Trophoblast cell (in vitro differentiated cells and primary cell): ENCODE data around the gene WDR74.

Experiments used
- DNase-seq, 2 donors: peaks; one replicate each; pipeline ENCODE4 v3.0.0-alpha.2; 2016
- H2AFZ ChIP-seq: 2 replicates; pipeline ENCODE4 v1.6.1; 2013; ENCODE audit warnings: low read length, moderate library complexity, mild to moderate bottlenecking; ENCODE audit not compliant: insufficient read depth, poor library complexity
- H2AK5ac ChIP-seq: 2 replicates; pipeline ENCODE4 v1.6.1; 2013; ENCODE audit warnings: mild to moderate bottlenecking, low read length
- H2BK120ac ChIP-seq: 2 replicates; pipeline ENCODE4 v1.6.1; 2013; ENCODE audit warnings: low read length, mild to moderate bottlenecking, moderate library complexity; ENCODE audit not compliant: insufficient read depth, poor library complexity
- H2BK12ac ChIP-seq: 2 replicates; pipeline ENCODE4 v1.6.1; 2013; ENCODE audit warnings: mild to moderate bottlenecking, low read length, moderate library complexity
- H2BK5ac ChIP-seq: 2 replicates; pipeline ENCODE4 v1.6.1; 2013; ENCODE audit warnings: low read length, low read depth, moderate library complexity, mild to moderate bottlenecking; ENCODE audit not compliant: poor library complexity
- H3K14ac ChIP-seq: 2 replicates; pipeline ENCODE4 v1.6.1; 2013; ENCODE audit warnings: mild to moderate bottlenecking, low read length
- H3K18ac ChIP-seq: 2 replicates; pipeline ENCODE4 v1.6.1; 2013; ENCODE audit warnings: mild to moderate bottlenecking, low read length
- H3K23ac ChIP-seq: 2 replicates; pipeline ENCODE4 v1.6.1; 2013; ENCODE audit warnings: low read length
- H3K27ac ChIP-seq: 2 replicates; pipeline ENCODE4 v1.5.1; 2013; ENCODE audit warnings: low read depth, mild to moderate bottlenecking, inconsistent platforms, low read length, moderate library complexity
- H3K27me3 ChIP-seq: 2 replicates; pipeline ENCODE4 v1.6.1; 2013; ENCODE audit warnings: inconsistent platforms, mild to moderate bottlenecking, low read length, moderate library complexity; ENCODE audit not compliant: insufficient read depth
- H3K36me3 ChIP-seq, 2 experiments: 1 replicate in 1 of 2; 2 replicates in 1 of 2; pipeline ENCODE4 v1.6.1; 2013; ENCODE audit warnings: low read length in 2 of 2, mild to moderate bottlenecking in 2 of 2, moderate library complexity in 1 of 2; ENCODE audit not compliant: insufficient read depth in 2 of 2, control insufficient read depth in 1 of 2
- H3K4ac ChIP-seq: 2 replicates; pipeline ENCODE4 v1.6.1; 2013; ENCODE audit warnings: low read depth, mild to moderate bottlenecking, low read length, moderate library complexity
- H3K4me1 ChIP-seq, 2 experiments: 1 replicate in 1 of 2; 2 replicates in 1 of 2; pipeline ENCODE4 v1.6.1; 2013; ENCODE audit warnings: low read length in 2 of 2, mild to moderate bottlenecking in 2 of 2, moderate library complexity in 1 of 2; ENCODE audit not compliant: insufficient read depth in 2 of 2, control insufficient read depth in 1 of 2
- H3K4me2 ChIP-seq: 2 replicates; pipeline ENCODE4 v1.6.1; 2013; ENCODE audit warnings: inconsistent platforms, mild to moderate bottlenecking, low read length, moderate library complexity
- H3K4me3 ChIP-seq: 2 replicates; pipeline ENCODE4 v1.5.1; 2013; ENCODE audit warnings: mild to moderate bottlenecking, low read depth, low read length, inconsistent platforms
- H3K79me1 ChIP-seq: one replicate; pipeline ENCODE4 v1.6.1; 2013; ENCODE audit warnings: low read length
- H3K79me2 ChIP-seq: 2 replicates; pipeline ENCODE4 v1.6.1; 2013; ENCODE audit warnings: low read length, mild to moderate bottlenecking; ENCODE audit not compliant: control insufficient read depth, insufficient read depth, poor library complexity
- H3K9ac ChIP-seq: 2 replicates; pipeline ENCODE4 v1.6.1; 2013; ENCODE audit warnings: mild to moderate bottlenecking, low read length
- H3K9me3 ChIP-seq: 2 replicates; pipeline ENCODE4 v1.6.1; 2013; ENCODE audit warnings: low read depth, mild to moderate bottlenecking, control low read depth, inconsistent platforms, low read length; ENCODE audit not compliant: insufficient read depth
- H4K12ac ChIP-seq: 2 replicates; pipeline ENCODE4 v1.6.1; 2013; ENCODE audit warnings: low read depth, mild to moderate bottlenecking, low read length, moderate library complexity
- H4K8ac ChIP-seq: 2 replicates; pipeline ENCODE4 v1.6.1; 2013; ENCODE audit warnings: low read depth, mild to moderate bottlenecking, low read length, moderate library complexity
- H4K91ac ChIP-seq: one replicate; pipeline ENCODE4 v1.6.1; 2013; ENCODE audit warnings: low read depth, mild to moderate bottlenecking, low read length, moderate library complexity
- WGBS: extraction: QIAGEN DNeasy Blood & Tissue Kit; methylation state at CpG from one replicate; pipeline ENCODE4 v1.1.7; 2013; ENCODE audit warnings: missing lambda C conversion rate; ENCODE audit not compliant: insufficient read length, insufficient coverage; ENCODE audit errors: extremely low coverage; 5-methylcytosine and 5-hydroxymethylcytosine counted together

Gene WDR74

DNA sequence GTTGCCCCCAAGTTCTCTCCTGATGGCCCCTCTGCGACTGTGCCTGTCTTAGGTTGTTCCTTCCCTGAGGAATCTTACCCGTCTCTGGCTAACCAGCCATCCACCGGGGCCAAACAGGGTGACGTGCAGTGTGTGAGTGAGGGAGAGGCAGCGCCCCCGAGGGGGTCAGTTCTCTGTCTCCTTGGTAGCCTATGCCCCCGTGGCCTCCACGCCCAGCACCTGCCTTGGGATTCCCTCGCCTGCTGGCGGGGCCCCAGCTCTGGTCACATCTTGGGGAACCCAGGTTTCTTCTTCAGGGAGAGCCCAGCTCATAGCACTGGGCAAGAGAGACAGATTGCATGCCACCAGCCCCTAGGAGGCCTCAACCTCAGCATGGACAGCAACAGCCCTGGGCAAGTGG, 39.9 kb downstream of the WDR74 start:
- no peak overlapping the region for H2BK5ac ChIP-seq
- H4K12ac ChIP-seq: no peak overlapping the region
- DNase-seq: no peak
- no peak overlapping the region for H3K4me3 ChIP-seq
- no peak overlapping the region for H3K9ac ChIP-seq
- H3K27ac ChIP-seq: no peak overlapping the region
- no peak overlapping the region for H2AK5ac ChIP-seq
- no peak overlapping the region for H2BK120ac ChIP-seq
- no peaks in the 10 kb centered on the region for H3K79me1 ChIP-seq
- H3K79me2 ChIP-seq: peaks cover 2% of the 10 kb centered on the region
- H3K14ac ChIP-seq: no peak overlapping the region
- H3K4me1 ChIP-seq: peaks cover 2 to 3% of the 10 kb centered on the region in 2 experiments
- no peak overlapping the region for H4K91ac ChIP-seq
- H4K8ac ChIP-seq: no peak overlapping the region
- H3K4ac ChIP-seq: no peak overlapping the region
- no peaks in the 10 kb centered on the region for H3K27me3 ChIP-seq
- no peak overlapping the region for H3K18ac ChIP-seq
- no CpG with 5 or more reads among the region's 10 CpGs for WGBS
- H3K4me2 ChIP-seq: no peak overlapping the region
- no peak overlapping the region for H2BK12ac ChIP-seq
- peaks cover 72 to 82% of the 10 kb centered on the region in 2 experiments for H3K36me3 ChIP-seq
- no peak overlapping the region for H3K23ac ChIP-seq
- peaks cover 1% of the 10 kb centered on the region for H3K9me3 ChIP-seq
- H2AFZ ChIP-seq: no peak overlapping the region

DNA sequence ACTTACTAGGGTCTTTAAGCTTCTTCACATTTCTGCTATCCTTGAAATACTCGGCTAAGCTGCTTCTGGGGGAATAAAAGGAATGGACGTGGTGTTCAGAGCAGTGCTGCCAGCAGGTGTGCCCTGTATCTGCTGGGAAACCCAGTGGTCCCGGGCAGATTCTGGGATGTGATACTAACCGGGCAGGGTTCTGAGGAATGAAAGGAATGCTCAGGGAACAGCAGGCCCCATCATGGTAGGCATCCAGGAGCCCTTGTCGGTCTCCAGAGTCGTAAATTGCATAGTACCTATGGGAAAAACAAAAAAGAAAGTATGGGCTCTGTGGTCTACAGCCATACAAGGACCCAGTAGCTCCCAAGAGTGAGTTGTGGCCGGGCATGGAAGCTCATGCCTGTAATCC, 43.1 kb downstream of the WDR74 start:
- no CpG with 5 or more reads among the region's 7 CpGs for WGBS
- H3K23ac ChIP-seq: no peak overlapping the region
- H3K79me2 ChIP-seq: peaks cover 5% of the 10 kb centered on the region
- no peak overlapping the region for H3K27ac ChIP-seq
- peaks cover 71 to 78% of the 10 kb centered on the region in 2 experiments for H3K36me3 ChIP-seq
- no peak overlapping the region for H3K4me2 ChIP-seq
- peaks cover 5 to 9% of the 10 kb centered on the region in 2 experiments for H3K4me1 ChIP-seq
- no peak overlapping the region for H2BK120ac ChIP-seq
- no peak overlapping the region for H4K8ac ChIP-seq
- H3K4ac ChIP-seq: no peak overlapping the region
- peaks cover 5% of the 10 kb centered on the region for H3K79me1 ChIP-seq
- no peak overlapping the region for H3K9ac ChIP-seq
- no peak overlapping the region for H2BK12ac ChIP-seq
- no peak overlapping the region for H3K18ac ChIP-seq
- H3K14ac ChIP-seq: no peak overlapping the region
- peaks cover 1% of the 10 kb centered on the region for H3K9me3 ChIP-seq
- no peaks in the 10 kb centered on the region for H3K27me3 ChIP-seq
- H4K91ac ChIP-seq: no peak overlapping the region
- H4K12ac ChIP-seq: no peak overlapping the region
- no peak overlapping the region for H2AFZ ChIP-seq
- H2BK5ac ChIP-seq: no peak overlapping the region
- H3K4me3 ChIP-seq: no peak overlapping the region
- H2AK5ac ChIP-seq: no peak overlapping the region
- peak; percentile 65 to 81 for DNase-seq

DNA sequence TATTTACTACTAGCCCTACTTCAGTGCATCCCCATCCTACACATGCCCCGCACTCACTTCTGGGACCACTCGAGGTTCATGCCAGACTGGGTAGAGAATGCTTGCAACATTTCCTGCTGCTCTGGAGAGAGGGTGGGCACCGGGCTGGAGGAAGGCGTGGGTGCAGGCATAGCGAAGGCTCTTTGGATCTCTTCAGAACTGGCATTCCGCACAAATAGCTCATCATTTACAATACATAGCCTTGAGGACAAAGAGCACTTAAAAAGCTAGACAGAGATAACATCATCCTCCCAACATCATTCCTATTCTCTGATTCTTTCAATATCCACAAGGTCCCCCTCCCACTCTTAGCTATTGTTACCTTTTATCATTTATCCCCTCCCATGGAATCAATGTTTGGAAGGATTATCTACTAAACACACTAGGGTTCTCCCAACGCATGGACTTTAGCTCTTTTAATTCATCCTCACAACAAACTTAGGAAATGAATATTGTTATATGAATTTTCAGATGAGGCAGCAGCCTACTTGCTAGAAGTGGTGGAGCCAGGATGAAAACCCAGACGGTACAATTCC, 45.1 kb downstream of the WDR74 start:
- DNase-seq: peak; percentile 54 to 75
- Histone ChIP-seq H4K12ac (no peak overlapping the region), H3K14ac (no peak overlapping the region), H3K4ac (no peak overlapping the region), H3K27ac (no peak overlapping the region), H2BK12ac (no peak overlapping the region), H4K91ac (no peak overlapping the region), H4K8ac (no peak overlapping the region), H2BK5ac (no peak overlapping the region), H3K79me2 (peaks cover 10% of the 10 kb centered on the region), H3K23ac (no peak overlapping the region), H3K36me3 (peaks cover 65 to 73% of the 10 kb centered on the region in 2 experiments), H3K18ac (no peak overlapping the region), H2AK5ac (no peak overlapping the region), H3K27me3 (no peaks in the 10 kb centered on the region), H3K9me3 (peaks cover 1% of the 10 kb centered on the region), H3K79me1 (peaks cover 5% of the 10 kb centered on the region), H2AFZ (no peak overlapping the region), H3K4me3 (no peak overlapping the region), H2BK120ac (no peak overlapping the region), H3K4me1 (peaks cover 9% of the 10 kb centered on the region in 2 experiments), H3K4me2 (no peak overlapping the region), H3K9ac (no peak overlapping the region)
- no CpG with 5 or more reads among the region's 8 CpGs for WGBS

DNA sequence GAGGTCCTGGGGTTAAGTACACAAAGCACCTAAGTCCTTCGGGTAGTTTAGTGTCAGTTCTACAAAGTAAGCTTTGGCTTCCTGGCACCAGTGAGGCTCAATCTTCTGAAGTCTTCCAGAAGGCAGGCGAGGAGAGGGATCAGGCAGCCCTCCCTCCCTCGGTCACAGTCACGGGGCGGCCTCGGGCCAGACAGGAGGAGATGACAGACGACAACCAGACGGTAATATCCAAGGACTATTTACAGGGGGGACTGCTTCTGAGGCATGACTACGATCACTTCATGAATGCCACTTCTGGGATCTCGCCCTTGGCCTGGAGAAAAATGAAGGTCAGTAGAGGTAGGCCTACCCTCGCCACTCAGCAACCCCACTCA, 47.2 kb downstream of the WDR74 start:
- Histone ChIP-seq H3K4me1 (peaks cover 9% of the 10 kb centered on the region in 2 experiments), H2BK120ac (no peak overlapping the region), H3K27ac (peak overlapping the region; percentile 63), H4K91ac (peak overlapping the region; percentile 2), H3K79me1 (peaks cover 10% of the 10 kb centered on the region), H3K18ac (peak overlapping the region; percentile 61), H3K79me2 (peaks cover 17% of the 10 kb centered on the region), H3K4ac (no peak overlapping the region), H3K4me3 (no peak overlapping the region), H2AK5ac (no peak overlapping the region), H3K23ac (no peak overlapping the region), H3K36me3 (peaks cover 52 to 58% of the 10 kb centered on the region in 2 experiments), H3K27me3 (no peaks in the 10 kb centered on the region), H3K9me3 (peaks cover 3% of the 10 kb centered on the region), H2AFZ (peak overlapping the region; percentile 30), H3K9ac (no peak overlapping the region), H2BK5ac (peak overlapping the region; percentile 47), H4K8ac (peak overlapping the region; percentile 54), H4K12ac (peak overlapping the region; percentile 49), H3K14ac (no peak overlapping the region), H2BK12ac (peak overlapping the region; percentile 68), H3K4me2 (peak overlapping the region; percentile 70)
- peak in 1 of 2 donors; percentile 33 for DNase-seq
- WGBS: no CpG with 5 or more reads among the region's 11 CpGs
